SK-N-SH treated with all-trans-retinoic acid at 6 μM for 48 hours (cell line): ENCODE measurements around the gene FOXJ3.

ENCODE experiments used
- ATAC-seq: fragments of 200-7000 bp; cut with Tn5 transposase; 3 replicates; pipeline ENCODE4 v1.9.1; 2020; ENCODE audit warnings: mild to moderate bottlenecking, moderate library complexity
- ARNTL ChIP-seq: fragments of 450-650 bp; formaldehyde crosslinking; IDR thresholded peaks from 2 replicates; pipeline ENCODE4 v1.5.0; 2020; ENCODE audit warnings: low read depth, mild to moderate bottlenecking, moderate library complexity, borderline replicate concordance
- BACH2 ChIP-seq: fragments of 250-450 bp; sonication (Bioruptor Pico); IDR thresholded peaks from 2 replicates; pipeline ENCODE4 v1.9.0; 2021; ENCODE audit warnings: mild to moderate bottlenecking, borderline replicate concordance
- CSDC2 ChIP-seq: fragments of 250-450 bp; sonication (Bioruptor Pico); IDR thresholded peaks from 2 replicates; pipeline ENCODE4 v1.5.0; 2020; ENCODE audit warnings: mild to moderate bottlenecking, moderate library complexity
- ESRRG ChIP-seq: fragments of 250-450 bp; sonication (Bioruptor Pico); IDR thresholded peaks from 2 replicates; pipeline ENCODE4 v1.6.1; 2021; ENCODE audit warnings: mild to moderate bottlenecking
- GLIS3 ChIP-seq: fragments of 250-450 bp; sonication (Bioruptor Pico); IDR thresholded peaks from 2 replicates; pipeline ENCODE4 v1.5.0; 2020; ENCODE audit warnings: mild to moderate bottlenecking, moderate library complexity
- ISL1 ChIP-seq: fragments of 250-450 bp; sonication (Bioruptor Pico); IDR thresholded peaks from 2 replicates; pipeline ENCODE4 v2.1.2; 2022; ENCODE audit warnings: mild to moderate bottlenecking, moderate library complexity
- OSR1 ChIP-seq: fragments of 250-450 bp; sonication (Bioruptor Pico); IDR thresholded peaks from 2 replicates; pipeline ENCODE4 v1.8.0; 2022; ENCODE audit warnings: moderate library complexity, mild to moderate bottlenecking, inconsistent platforms
- PPARA ChIP-seq: fragments of 250-450 bp; sonication (Bioruptor Pico); IDR thresholded peaks from 2 replicates; pipeline ENCODE4 v1.5.0; 2020; ENCODE audit warnings: mild to moderate bottlenecking, borderline replicate concordance
- SNAI2 ChIP-seq: fragments of 250-450 bp; sonication (Bioruptor Pico); IDR thresholded peaks from 2 replicates; pipeline ENCODE4 v1.5.0; 2020; ENCODE audit warnings: mild to moderate bottlenecking, moderate library complexity
- TCF4 ChIP-seq: fragments of 250-450 bp; sonication (Bioruptor Pico); IDR thresholded peaks from 2 replicates; pipeline ENCODE4 v1.8.0; 2021; ENCODE audit warnings: mild to moderate bottlenecking, moderate library complexity, borderline replicate concordance
- TOX ChIP-seq: fragments of 250-450 bp; sonication (Bioruptor Pico); IDR thresholded peaks from 2 replicates; pipeline ENCODE4 v1.8.0; 2021; ENCODE audit warnings: mild to moderate bottlenecking, moderate library complexity, borderline replicate concordance
- ZC3H10 ChIP-seq: fragments of 250-450 bp; sonication (Bioruptor Pico); IDR thresholded peaks from 2 replicates; pipeline ENCODE4 v1.5.1; 2021; ENCODE audit warnings: mild to moderate bottlenecking, moderate library complexity
- ZFP3 ChIP-seq: fragments of 250-450 bp; sonication (Bioruptor Pico); IDR thresholded peaks from 2 replicates; pipeline ENCODE4 v1.5.0; 2020; ENCODE audit warnings: mild to moderate bottlenecking, moderate library complexity
- ZFP30 ChIP-seq: fragments of 450-650 bp; formaldehyde crosslinking; IDR thresholded peaks from 2 replicates; pipeline ENCODE4 v1.5.0; 2022; ENCODE audit warnings: mild to moderate bottlenecking, moderate library complexity
- ZNF565 ChIP-seq: fragments of 450-650 bp; formaldehyde crosslinking; conservative IDR thresholded peaks from 2 replicates; pipeline ENCODE4 v1.5.0; 2020; ENCODE audit warnings: low read depth, mild to moderate bottlenecking, moderate library complexity
- ZNF70 ChIP-seq: fragments of 450-650 bp; formaldehyde crosslinking; IDR thresholded peaks from 2 replicates; pipeline ENCODE4 v1.5.0; 2020; ENCODE audit warnings: mild to moderate bottlenecking, moderate library complexity
- ZNF8 ChIP-seq: fragments of 450-650 bp; formaldehyde crosslinking; IDR thresholded peaks from 2 replicates; pipeline ENCODE4 v1.5.0; 2020; ENCODE audit warnings: mild to moderate bottlenecking, moderate library complexity
- TF ChIP-seq, protein P1 (sequence below): fragments of 250-450 bp; sonication (Bioruptor Pico); IDR thresholded peaks from 2 replicates; pipeline ENCODE4 v1.8.0; 2020; ENCODE audit warnings: mild to moderate bottlenecking, moderate library complexity, borderline replicate concordance
- TF ChIP-seq, protein P2 (sequence below): fragments of 250-450 bp; sonication (Bioruptor Pico); IDR thresholded peaks from 2 replicates; pipeline ENCODE4 v1.5.1; 2021; ENCODE audit warnings: mild to moderate bottlenecking, moderate library complexity
- TF ChIP-seq, protein P3 (sequence below): fragments of 250-450 bp; sonication (Bioruptor Pico); IDR thresholded peaks from 2 replicates; pipeline ENCODE4 v1.8.0; 2021; ENCODE audit warnings: low read depth, mild to moderate bottlenecking, moderate library complexity, borderline replicate concordance
- TF ChIP-seq, protein P4 (sequence below): fragments of 250-450 bp; sonication (Bioruptor Pico); IDR thresholded peaks from 2 replicates; pipeline ENCODE4 v1.5.0; 2020; ENCODE audit warnings: mild to moderate bottlenecking, moderate library complexity
- TF ChIP-seq, protein P5 (sequence below): fragments of 250-450 bp; sonication (Bioruptor Pico); IDR thresholded peaks from 2 replicates; pipeline ENCODE4 v1.5.1; 2020; ENCODE audit warnings: low read depth, mild to moderate bottlenecking, moderate library complexity

FOXJ3 gene

DNA sequence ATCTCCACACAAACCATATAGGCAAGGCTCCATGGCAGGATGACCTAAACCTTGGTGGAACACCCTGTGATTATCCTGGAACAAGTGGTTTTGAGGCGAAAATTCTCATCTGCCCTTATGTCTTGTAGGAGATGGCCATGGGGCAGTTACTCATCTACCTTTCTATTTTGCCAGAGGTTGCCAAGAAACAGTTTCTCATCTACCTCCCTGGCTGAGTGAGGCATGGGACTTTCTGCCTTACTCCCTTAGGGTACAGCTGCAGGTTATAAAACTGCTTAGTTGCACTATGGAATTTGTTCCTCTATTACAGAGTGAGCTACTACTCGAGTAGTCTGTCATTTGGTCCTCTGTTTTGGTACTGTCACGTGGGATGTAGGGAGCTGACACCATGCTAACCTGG lies 139.2 kb downstream of the FOXJ3 start:
- no peak for ATAC-seq
- TF ChIP-seq ESRRG (CRISPR knock-in tag) (no peak), ZNF70 (CRISPR knock-in tag) (no peak), BACH2 (CRISPR knock-in tag) (no peak), TCF4 (CRISPR knock-in tag) (no peak), PPARA (CRISPR knock-in tag) (no peak), ZNF565 (no peak), ZFP3 (CRISPR knock-in tag) (no peak), ZFP30 (CRISPR knock-in tag) (no peak), TOX (CRISPR knock-in tag) (no peak), SNAI2 (no peak), ISL1 (no peak), CSDC2 (no peak), OSR1 (no peak), ZNF8 (CRISPR knock-in tag) (no peak)
- TF ChIP-seq, protein P1, sequence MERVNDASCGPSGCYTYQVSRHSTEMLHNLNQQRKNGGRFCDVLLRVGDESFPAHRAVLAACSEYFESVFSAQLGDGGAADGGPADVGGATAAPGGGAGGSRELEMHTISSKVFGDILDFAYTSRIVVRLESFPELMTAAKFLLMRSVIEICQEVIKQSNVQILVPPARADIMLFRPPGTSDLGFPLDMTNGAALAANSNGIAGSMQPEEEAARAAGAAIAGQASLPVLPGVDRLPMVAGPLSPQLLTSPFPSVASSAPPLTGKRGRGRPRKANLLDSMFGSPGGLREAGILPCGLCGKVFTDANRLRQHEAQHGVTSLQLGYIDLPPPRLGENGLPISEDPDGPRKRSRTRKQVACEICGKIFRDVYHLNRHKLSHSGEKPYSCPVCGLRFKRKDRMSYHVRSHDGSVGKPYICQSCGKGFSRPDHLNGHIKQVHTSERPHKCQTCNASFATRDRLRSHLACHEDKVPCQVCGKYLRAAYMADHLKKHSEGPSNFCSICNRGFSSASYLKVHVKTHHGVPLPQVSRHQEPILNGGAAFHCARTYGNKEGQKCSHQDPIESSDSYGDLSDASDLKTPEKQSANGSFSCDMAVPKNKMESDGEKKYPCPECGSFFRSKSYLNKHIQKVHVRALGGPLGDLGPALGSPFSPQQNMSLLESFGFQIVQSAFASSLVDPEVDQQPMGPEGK (CRISPR knock-in tag): no peak
- TF ChIP-seq, protein P2, sequence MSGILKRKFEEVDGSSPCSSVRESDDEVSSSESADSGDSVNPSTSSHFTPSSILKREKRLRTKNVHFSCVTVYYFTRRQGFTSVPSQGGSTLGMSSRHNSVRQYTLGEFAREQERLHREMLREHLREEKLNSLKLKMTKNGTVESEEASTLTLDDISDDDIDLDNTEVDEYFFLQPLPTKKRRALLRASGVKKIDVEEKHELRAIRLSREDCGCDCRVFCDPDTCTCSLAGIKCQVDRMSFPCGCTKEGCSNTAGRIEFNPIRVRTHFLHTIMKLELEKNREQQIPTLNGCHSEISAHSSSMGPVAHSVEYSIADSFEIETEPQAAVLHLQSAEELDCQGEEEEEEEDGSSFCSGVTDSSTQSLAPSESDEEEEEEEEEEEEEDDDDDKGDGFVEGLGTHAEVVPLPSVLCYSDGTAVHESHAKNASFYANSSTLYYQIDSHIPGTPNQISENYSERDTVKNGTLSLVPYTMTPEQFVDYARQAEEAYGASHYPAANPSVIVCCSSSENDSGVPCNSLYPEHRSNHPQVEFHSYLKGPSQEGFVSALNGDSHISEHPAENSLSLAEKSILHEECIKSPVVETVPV (CRISPR knock-in tag): no peak
- TF ChIP-seq, protein P3, sequence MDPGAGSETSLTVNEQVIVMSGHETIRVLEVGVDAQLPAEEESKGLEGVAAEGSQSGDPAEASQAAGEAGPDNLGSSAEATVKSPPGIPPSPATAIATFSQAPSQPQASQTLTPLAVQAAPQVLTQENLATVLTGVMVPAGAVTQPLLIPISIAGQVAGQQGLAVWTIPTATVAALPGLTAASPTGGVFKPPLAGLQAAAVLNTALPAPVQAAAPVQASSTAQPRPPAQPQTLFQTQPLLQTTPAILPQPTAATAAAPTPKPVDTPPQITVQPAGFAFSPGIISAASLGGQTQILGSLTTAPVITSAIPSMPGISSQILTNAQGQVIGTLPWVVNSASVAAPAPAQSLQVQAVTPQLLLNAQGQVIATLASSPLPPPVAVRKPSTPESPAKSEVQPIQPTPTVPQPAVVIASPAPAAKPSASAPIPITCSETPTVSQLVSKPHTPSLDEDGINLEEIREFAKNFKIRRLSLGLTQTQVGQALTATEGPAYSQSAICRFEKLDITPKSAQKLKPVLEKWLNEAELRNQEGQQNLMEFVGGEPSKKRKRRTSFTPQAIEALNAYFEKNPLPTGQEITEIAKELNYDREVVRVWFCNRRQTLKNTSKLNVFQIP: no peak
- TF ChIP-seq, protein P4, sequence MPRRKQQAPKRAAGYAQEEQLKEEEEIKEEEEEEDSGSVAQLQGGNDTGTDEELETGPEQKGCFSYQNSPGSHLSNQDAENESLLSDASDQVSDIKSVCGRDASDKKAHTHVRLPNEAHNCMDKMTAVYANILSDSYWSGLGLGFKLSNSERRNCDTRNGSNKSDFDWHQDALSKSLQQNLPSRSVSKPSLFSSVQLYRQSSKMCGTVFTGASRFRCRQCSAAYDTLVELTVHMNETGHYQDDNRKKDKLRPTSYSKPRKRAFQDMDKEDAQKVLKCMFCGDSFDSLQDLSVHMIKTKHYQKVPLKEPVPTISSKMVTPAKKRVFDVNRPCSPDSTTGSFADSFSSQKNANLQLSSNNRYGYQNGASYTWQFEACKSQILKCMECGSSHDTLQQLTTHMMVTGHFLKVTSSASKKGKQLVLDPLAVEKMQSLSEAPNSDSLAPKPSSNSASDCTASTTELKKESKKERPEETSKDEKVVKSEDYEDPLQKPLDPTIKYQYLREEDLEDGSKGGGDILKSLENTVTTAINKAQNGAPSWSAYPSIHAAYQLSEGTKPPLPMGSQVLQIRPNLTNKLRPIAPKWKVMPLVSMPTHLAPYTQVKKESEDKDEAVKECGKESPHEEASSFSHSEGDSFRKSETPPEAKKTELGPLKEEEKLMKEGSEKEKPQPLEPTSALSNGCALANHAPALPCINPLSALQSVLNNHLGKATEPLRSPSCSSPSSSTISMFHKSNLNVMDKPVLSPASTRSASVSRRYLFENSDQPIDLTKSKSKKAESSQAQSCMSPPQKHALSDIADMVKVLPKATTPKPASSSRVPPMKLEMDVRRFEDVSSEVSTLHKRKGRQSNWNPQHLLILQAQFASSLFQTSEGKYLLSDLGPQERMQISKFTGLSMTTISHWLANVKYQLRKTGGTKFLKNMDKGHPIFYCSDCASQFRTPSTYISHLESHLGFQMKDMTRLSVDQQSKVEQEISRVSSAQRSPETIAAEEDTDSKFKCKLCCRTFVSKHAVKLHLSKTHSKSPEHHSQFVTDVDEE (CRISPR knock-in tag): no peak
- TF ChIP-seq, protein P5, sequence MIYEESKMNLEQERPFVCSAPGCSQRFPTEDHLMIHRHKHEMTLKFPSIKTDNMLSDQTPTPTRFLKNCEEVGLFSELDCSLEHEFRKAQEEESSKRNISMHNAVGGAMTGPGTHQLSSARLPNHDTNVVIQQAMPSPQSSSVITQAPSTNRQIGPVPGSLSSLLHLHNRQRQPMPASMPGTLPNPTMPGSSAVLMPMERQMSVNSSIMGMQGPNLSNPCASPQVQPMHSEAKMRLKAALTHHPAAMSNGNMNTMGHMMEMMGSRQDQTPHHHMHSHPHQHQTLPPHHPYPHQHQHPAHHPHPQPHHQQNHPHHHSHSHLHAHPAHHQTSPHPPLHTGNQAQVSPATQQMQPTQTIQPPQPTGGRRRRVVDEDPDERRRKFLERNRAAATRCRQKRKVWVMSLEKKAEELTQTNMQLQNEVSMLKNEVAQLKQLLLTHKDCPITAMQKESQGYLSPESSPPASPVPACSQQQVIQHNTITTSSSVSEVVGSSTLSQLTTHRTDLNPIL: no peak
- TF ChIP-seq, all 23 proteins: peak for 0

DNA sequence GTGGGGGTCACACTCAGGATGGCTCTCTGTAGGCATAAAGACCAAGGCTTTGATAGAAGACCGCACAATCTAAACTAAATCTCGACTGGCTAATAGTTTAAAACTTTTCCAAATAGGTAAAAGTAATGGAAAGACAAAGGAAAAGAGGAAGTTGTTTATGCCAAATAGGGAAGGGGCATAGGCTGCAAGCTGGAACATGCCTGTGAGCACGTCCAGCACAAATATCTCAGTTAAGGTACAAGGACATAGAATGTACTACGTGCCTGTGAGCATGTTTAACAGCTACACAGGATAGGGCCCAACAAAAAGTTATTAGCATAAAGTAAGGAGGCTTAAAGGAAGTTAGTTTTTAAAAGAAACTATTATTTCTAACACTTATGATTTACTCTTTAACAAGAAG lies 142.9 kb downstream of the FOXJ3 start:
- no peak for ATAC-seq
- TF ChIP-seq PPARA (CRISPR knock-in tag): no peak
- no peak for TF ChIP-seq TCF4 (CRISPR knock-in tag)
- no peak for TF ChIP-seq ARNTL (CRISPR knock-in tag)
- TF ChIP-seq ZFP3 (CRISPR knock-in tag): no peak
- TF ChIP-seq GLIS3 (CRISPR knock-in tag): no peak
- TF ChIP-seq ZC3H10 (CRISPR knock-in tag): no peak
- TF ChIP-seq SNAI2: no peak
- TF ChIP-seq CSDC2: no peak
- TF ChIP-seq ESRRG (CRISPR knock-in tag): no peak

DNA sequence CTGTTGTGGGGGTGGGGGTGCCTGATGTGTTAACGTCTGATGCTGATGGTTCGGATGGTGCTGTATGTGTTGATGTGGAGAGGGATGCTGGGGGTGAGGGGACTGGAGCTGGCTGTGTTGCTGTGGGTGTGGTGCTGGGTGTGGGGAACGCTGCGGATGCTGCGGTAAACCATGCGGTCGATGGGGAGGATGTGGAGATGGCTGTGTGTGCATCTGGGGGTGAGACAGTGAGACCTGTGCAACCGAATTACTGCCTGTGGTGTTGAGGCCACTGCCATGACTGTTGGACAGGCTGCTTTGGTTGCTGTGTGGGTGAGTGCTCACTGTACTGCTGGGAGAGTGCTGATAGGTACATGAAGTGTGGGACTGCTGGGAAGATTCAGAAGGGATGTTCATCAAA lies 143.7 kb downstream of the FOXJ3 start:
- TF ChIP-seq BACH2 (CRISPR knock-in tag): no peak
- TF ChIP-seq, protein P2 (CRISPR knock-in tag): no peak
- no peak for TF ChIP-seq ZNF8 (CRISPR knock-in tag)
- no peak for TF ChIP-seq ZNF70 (CRISPR knock-in tag)
- no peak for TF ChIP-seq ESRRG (CRISPR knock-in tag)
- no peak for TF ChIP-seq GLIS3 (CRISPR knock-in tag)
- TF ChIP-seq TCF4 (CRISPR knock-in tag): no peak
- no peak for TF ChIP-seq CSDC2
- TF ChIP-seq ARNTL (CRISPR knock-in tag): no peak
- no peak for ATAC-seq
